Right atrium auricular region (tissue), 2 donors: ENCODE measurements around the gene PROSER2. TPM values are rescaled to one million over a fixed set of nuclear protein-coding genes. Genes with fewer than 3 reads are reported as not detected.

Experiments
- DNase-seq: peaks from one replicate; pipeline ENCODE4 v3.0.0-alpha.2; 2019; ENCODE audit warnings: low spot score
- H3K27ac ChIP-seq, 2 donors: fragments of 200-600 bp; sonication (generic); 1 replicate in 1 of 2; 2 replicates in 1 of 2; pipeline ENCODE4 v1.5.1; 2016 to 2019
- H3K27me3 ChIP-seq, 2 donors: fragments of 200-600 bp; sonication (generic); one replicate each; pipeline versions ENCODE4 v1.5.1 to v1.6.0; 2017 to 2019
- H3K36me3 ChIP-seq: fragments of 200-600 bp; sonication (generic); one replicate; pipeline ENCODE4 v1.5.1; 2016
- H3K4me1 ChIP-seq, 2 donors: fragments of 200-600 bp; sonication (generic); one replicate each; pipeline versions ENCODE4 v1.5.1 to v1.6.0; 2017 to 2019
- H3K4me3 ChIP-seq, 2 donors: fragments of 200-600 bp; sonication (generic); 1 replicate in 1 of 2; 2 replicates in 1 of 2; pipeline ENCODE4 v1.5.1; 2017 to 2019; ENCODE audit warnings: mild to moderate bottlenecking in 1 of 2, moderate library complexity in 1 of 2
- H3K9me3 ChIP-seq, 2 donors: fragments of 200-600 bp; sonication (generic); one replicate each; pipeline ENCODE4 v1.5.1; 2019
- CTCF ChIP-seq, 2 donors: fragments of 200-600 bp; sonication (generic); IDR thresholded peaks; one replicate each; pipeline ENCODE4 v1.5.1; 2019; ENCODE audit warnings: antibody characterized with exemption in 2 of 2
- total RNA-seq, 2 donors: library from RNA; depleted of rRNA; stranded (reverse); fragments of >200 nt; gene quantifications; one replicate each; pipeline ENCODE4 v1.1.0, GENCODE V29; 2016

Gene PROSER2
- total RNA-seq, 2 donors from 2014 or later: 1.3 to 3.1 TPM

- no peak overlapping the region for H3K4me3 ChIP-seq
- no peak for DNase-seq
- H3K4me1 ChIP-seq: no peaks in the 10 kb centered on the region
- H3K36me3 ChIP-seq: no peaks in the 10 kb centered on the region
- H3K27ac ChIP-seq: no peak overlapping the region
- H3K27me3 ChIP-seq: no peaks in the 10 kb centered on the region
- no peaks in the 10 kb centered on the region for H3K9me3 ChIP-seq
- no peak for TF ChIP-seq CTCF (IDR thresholded peaks at IDR 0.05)
These were observed 25.1 kb upstream of the PROSER2 start for GRCh38 chr10:11797847-11798633.

- no peaks in the 10 kb centered on the region for H3K27me3 ChIP-seq
- no peak for TF ChIP-seq CTCF (IDR thresholded peaks at IDR 0.05)
- H3K9me3 ChIP-seq: no peaks in the 10 kb centered on the region
- no peak overlapping the region for H3K4me3 ChIP-seq
- DNase-seq: no peak
- H3K36me3 ChIP-seq: no peaks in the 10 kb centered on the region
- H3K4me1 ChIP-seq: no peaks in the 10 kb centered on the region
- no peak overlapping the region for H3K27ac ChIP-seq
These were observed 24.1 kb upstream of the PROSER2 start for GRCh38 chr10:11798845-11799735.

- Histone ChIP-seq H3K4me3 (no peak overlapping the region), H3K4me1 (no peaks in the 10 kb centered on the region), H3K27me3 (no peaks in the 10 kb centered on the region), H3K36me3 (no peaks in the 10 kb centered on the region), H3K9me3 (no peaks in the 10 kb centered on the region), H3K27ac (no peak overlapping the region)
- no peak for DNase-seq
- no peak for TF ChIP-seq CTCF (IDR thresholded peaks at IDR 0.05)
These were observed 23.4 kb upstream of the PROSER2 start for GRCh38 chr10:11799736-11800080.

- Histone ChIP-seq H3K9me3 (no peaks in the 10 kb centered on the region), H3K27me3 (no peaks in the 10 kb centered on the region), H3K4me3 (no peak overlapping the region), H3K4me1 (no peaks in the 10 kb centered on the region), H3K36me3 (no peaks in the 10 kb centered on the region), H3K27ac (no peak overlapping the region)
- no peak for TF ChIP-seq CTCF (IDR thresholded peaks at IDR 0.05)
- no peak for DNase-seq
These were observed 18.8 kb upstream of the PROSER2 start for GRCh38 chr10:11804336-11804735.

- no peak for DNase-seq
- H3K36me3 ChIP-seq: no peaks in the 10 kb centered on the region
- TF ChIP-seq CTCF (IDR thresholded peaks at IDR 0.05): no peak
- no peak overlapping the region for H3K27ac ChIP-seq
- H3K4me1 ChIP-seq: no peaks in the 10 kb centered on the region
- no peaks in the 10 kb centered on the region for H3K27me3 ChIP-seq
- H3K9me3 ChIP-seq: no peaks in the 10 kb centered on the region
- no peak overlapping the region for H3K4me3 ChIP-seq
These were observed 17.4 kb upstream of the PROSER2 start for GRCh38 chr10:11805792-11806191.
